Peyer's patch (tissue), 4 donors: ENCODE measurements around the gene DNAH8.

Experiments used
- CTCF ChIP-seq, 6 experiments: fragments of 450-650 bp in 4 of 6; fragments of 200-600 bp in 2 of 6; sonication (generic) in 1 of 6; IDR thresholded peaks; one replicate each; pipeline ENCODE4 v1.5.1; 2017 to 2019; ENCODE audit warnings: antibody characterized with exemption in 6 of 6, mild to moderate bottlenecking in 3 of 6, moderate library complexity in 1 of 6
- POLR2A ChIP-seq, 2 donors: fragments of 450-650 bp; IDR thresholded peaks; one replicate each; pipeline ENCODE4 v1.5.1; 2017; ENCODE audit warnings: antibody characterized with exemption in 2 of 2, mild to moderate bottlenecking in 2 of 2, moderate library complexity in 2 of 2

GRCh38 chr6:38814761-38815160 lies 99.7 kb downstream of the DNAH8 start:
- TF ChIP-seq POLR2A (IDR thresholded peaks at IDR 0.05) (no peak), CTCF (IDR thresholded peaks at IDR 0.05) (no peak)
